ENCODE measurements around the gene ALG12. TPM values are rescaled to one million over a fixed set of nuclear protein-coding genes. Genes with fewer than 3 reads are reported as not detected.
A peak's percentile ranks its signal among the peaks of the same experiment; 100 is the strongest.

Gene ALG12
- polyA plus RNA-seq, 3 donors: 7.2 to 9.5 (median 9.0) TPM

DNA sequence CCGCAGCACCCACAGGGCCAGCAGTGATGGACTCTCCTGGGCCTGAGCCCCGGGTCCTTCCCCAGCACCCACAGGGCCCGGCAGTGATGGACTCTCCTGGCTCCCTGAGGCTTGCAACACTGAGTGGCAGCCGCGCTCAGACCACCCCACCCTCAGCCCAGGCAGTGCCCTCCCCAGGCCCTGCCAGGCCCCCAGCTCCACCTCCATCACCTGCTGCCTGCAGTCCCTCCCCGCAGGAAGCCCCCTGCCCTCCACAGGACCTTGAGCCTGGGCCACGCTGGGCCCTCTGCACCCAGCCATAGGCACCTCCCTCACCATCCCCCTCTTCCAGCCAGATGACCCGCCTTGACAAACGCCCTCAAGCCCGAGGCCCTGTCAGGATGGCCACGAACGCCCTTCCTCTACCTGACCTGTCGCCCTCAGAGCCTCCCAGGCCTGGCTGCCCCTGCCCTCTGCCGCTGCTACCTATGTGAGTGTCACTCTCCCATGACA is 11.4 kb downstream of the ALG12 start:
- peaks cover 0 to 5% (median 0%) of the 10 kb centered on the region in 7 donors for H3K9me3 Mint-ChIP-seq
- Histone ChIP-seq H3K36me3 (replicated peaks in 1 of 2; ENCODE audit: control insufficient read depth in 1 of 2, insufficient read depth in 2 of 2, low read length in 2 of 2) (peaks cover 46 to 77% of the 10 kb centered on the region in 2 donors), H3K4me2 (replicated peaks; ENCODE audit: extremely low read depth, low read length, poor library complexity, severe bottlenecking) (no peak overlapping the region), H3K4me3 (replicated peaks in 1 of 3; ENCODE audit: low read depth in 2 of 3, low read length in 3 of 3) (no peak overlapping the region), H3K9me3 (replicated peaks in 1 of 2; ENCODE audit: control insufficient read depth in 1 of 2, insufficient read depth in 1 of 2, low read length in 2 of 2) (peaks cover 0 to under 1% of the 10 kb centered on the region in 2 donors), H3K27me3 (ENCODE audit: control insufficient read depth in 2 of 2, insufficient read depth in 2 of 2, low read length in 2 of 2) (no peaks in the 10 kb centered on the region), H3K79me2 (ENCODE audit: insufficient read depth, low read length) (no peaks in the 10 kb centered on the region), H3K4me1 (ENCODE audit: control insufficient read depth in 1 of 2, insufficient read depth in 2 of 2, low read length in 2 of 2) (no peaks in the 10 kb centered on the region), H2AFZ (ENCODE audit: insufficient read depth, low read depth, low read length, poor library complexity, severe bottlenecking) (no peak overlapping the region), H4K20me1 (ENCODE audit: insufficient read depth, low read length) (no peaks in the 10 kb centered on the region), H3K27ac (ENCODE audit: low read depth in 1 of 2, low read length in 2 of 2) (no peak overlapping the region), H3K9ac (ENCODE audit: insufficient read depth, low read length, poor library complexity, severe bottlenecking) (no peak overlapping the region)
- TF ChIP-seq, protein P1, sequence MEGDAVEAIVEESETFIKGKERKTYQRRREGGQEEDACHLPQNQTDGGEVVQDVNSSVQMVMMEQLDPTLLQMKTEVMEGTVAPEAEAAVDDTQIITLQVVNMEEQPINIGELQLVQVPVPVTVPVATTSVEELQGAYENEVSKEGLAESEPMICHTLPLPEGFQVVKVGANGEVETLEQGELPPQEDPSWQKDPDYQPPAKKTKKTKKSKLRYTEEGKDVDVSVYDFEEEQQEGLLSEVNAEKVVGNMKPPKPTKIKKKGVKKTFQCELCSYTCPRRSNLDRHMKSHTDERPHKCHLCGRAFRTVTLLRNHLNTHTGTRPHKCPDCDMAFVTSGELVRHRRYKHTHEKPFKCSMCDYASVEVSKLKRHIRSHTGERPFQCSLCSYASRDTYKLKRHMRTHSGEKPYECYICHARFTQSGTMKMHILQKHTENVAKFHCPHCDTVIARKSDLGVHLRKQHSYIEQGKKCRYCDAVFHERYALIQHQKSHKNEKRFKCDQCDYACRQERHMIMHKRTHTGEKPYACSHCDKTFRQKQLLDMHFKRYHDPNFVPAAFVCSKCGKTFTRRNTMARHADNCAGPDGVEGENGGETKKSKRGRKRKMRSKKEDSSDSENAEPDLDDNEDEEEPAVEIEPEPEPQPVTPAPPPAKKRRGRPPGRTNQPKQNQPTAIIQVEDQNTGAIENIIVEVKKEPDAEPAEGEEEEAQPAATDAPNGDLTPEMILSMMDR (IDR thresholded peaks at IDR 0.05): no peak
- intact Hi-C loops (cut with micrococcal nuclease): no loop called here
- H3K27ac Mint-ChIP-seq: peak overlapping the region in 2 of 7 donors; percentile 19 to 46
- H3K36me3 Mint-ChIP-seq: peaks cover 54 to 84% of the 10 kb centered on the region in 2 donors
- H3K27me3 Mint-ChIP-seq (ENCODE audit: low read depth in 3 of 3): peaks cover 0 to 3% (median 0%) of the 10 kb centered on the region in 3 donors
- H3K4me1 Mint-ChIP-seq: no peaks in the 10 kb centered on the region
- no peak for DNase-seq
- WGBS (ENCODE audit: insufficient coverage): 96% methylated on average over 14 of the region's 14 CpGs
- H3K4me3 Mint-ChIP-seq: no peak overlapping the region

DNA sequence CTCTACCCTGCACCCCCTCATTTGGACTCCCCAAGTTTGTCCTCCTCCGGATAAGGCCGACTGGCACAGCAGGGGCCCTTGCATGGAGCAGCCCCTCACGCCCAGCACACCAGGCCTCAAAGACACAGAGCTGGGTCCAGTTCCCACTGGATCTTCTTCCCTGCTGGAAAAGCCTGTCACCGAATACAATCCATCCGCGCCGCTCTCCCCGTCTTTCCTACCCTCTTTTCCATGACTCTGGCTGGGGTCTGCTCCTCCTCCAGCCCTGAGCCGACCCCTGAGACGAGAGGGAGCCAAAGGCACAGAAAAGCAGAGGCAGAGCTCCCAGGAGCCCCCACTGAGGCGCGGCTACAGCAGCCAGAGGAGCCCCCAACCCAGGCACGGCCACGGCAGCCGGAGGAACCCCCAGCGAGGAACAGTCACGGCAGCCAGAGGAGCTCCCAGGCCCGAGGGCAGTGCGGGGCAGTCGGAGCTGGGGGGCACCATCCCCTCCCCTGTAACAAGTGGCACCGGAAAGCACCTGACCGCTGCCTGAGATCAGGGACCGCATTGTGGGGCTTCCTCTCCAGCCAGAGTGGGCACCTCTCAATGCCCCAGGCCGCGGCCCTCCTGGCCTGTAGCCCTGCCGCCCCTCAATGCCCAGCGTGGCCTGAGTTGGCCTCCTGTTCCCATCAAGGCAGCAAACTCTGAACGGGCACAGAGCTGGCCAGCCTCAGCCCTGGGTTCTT is 12.0 kb downstream of the ALG12 start:
- WGBS (ENCODE audit: insufficient coverage): 98% methylated on average over 26 of the region's 28 CpGs
- Histone ChIP-seq H3K36me3 (replicated peaks in 1 of 2; ENCODE audit: control insufficient read depth in 1 of 2, insufficient read depth in 2 of 2, low read length in 2 of 2) (peaks cover 50 to 80% of the 10 kb centered on the region in 2 donors), H3K4me3 (replicated peaks in 1 of 3; ENCODE audit: low read depth in 2 of 3, low read length in 3 of 3) (no peak overlapping the region), H3K4me2 (replicated peaks; ENCODE audit: extremely low read depth, low read length, poor library complexity, severe bottlenecking) (no peak overlapping the region), H2AFZ (ENCODE audit: insufficient read depth, low read depth, low read length, poor library complexity, severe bottlenecking) (no peak overlapping the region), H3K79me2 (ENCODE audit: insufficient read depth, low read length) (no peaks in the 10 kb centered on the region), H3K9me3 (replicated peaks in 1 of 2; ENCODE audit: control insufficient read depth in 1 of 2, insufficient read depth in 1 of 2, low read length in 2 of 2) (peaks cover 0 to 4% of the 10 kb centered on the region in 2 donors), H3K27ac (ENCODE audit: low read depth in 1 of 2, low read length in 2 of 2) (no peak overlapping the region), H3K27me3 (ENCODE audit: control insufficient read depth in 2 of 2, insufficient read depth in 2 of 2, low read length in 2 of 2) (no peaks in the 10 kb centered on the region), H3K4me1 (ENCODE audit: control insufficient read depth in 1 of 2, insufficient read depth in 2 of 2, low read length in 2 of 2) (no peaks in the 10 kb centered on the region), H3K9ac (ENCODE audit: insufficient read depth, low read length, poor library complexity, severe bottlenecking) (no peak overlapping the region), H4K20me1 (ENCODE audit: insufficient read depth, low read length) (no peaks in the 10 kb centered on the region)
- Mint-ChIP-seq H3K36me3 (peaks cover 60 to 86% of the 10 kb centered on the region in 2 donors), H3K27me3 (ENCODE audit: low read depth in 3 of 3) (peaks cover 0 to 3% (median 0%) of the 10 kb centered on the region in 3 donors), H3K27ac (peak overlapping the region in 1 of 7 donors; percentile 33), H3K4me3 (no peak overlapping the region), H3K9me3 (peaks cover 0 to 7% (median 0%) of the 10 kb centered on the region in 7 donors), H3K4me1 (no peaks in the 10 kb centered on the region)
- no peak for DNase-seq
- intact Hi-C loops (cut with micrococcal nuclease): no loop called here
- TF ChIP-seq, protein P1 (IDR thresholded peaks at IDR 0.05): no peak

Data from CD14-positive monocyte (primary cell).